HG03108 (cell line): ENCODE measurements around the gene ANKRD39.
A peak's percentile ranks its signal among the peaks of the same experiment; 100 is the strongest.

ENCODE experiments used
- ATAC-seq: cut with Tn5 transposase; IDR thresholded peaks from one replicate; pipeline ENCODE4 v1.9.1; 2021; ENCODE audit warnings: moderate library complexity; ENCODE audit not compliant: unreplicated experiment

Gene ANKRD39

DNA sequence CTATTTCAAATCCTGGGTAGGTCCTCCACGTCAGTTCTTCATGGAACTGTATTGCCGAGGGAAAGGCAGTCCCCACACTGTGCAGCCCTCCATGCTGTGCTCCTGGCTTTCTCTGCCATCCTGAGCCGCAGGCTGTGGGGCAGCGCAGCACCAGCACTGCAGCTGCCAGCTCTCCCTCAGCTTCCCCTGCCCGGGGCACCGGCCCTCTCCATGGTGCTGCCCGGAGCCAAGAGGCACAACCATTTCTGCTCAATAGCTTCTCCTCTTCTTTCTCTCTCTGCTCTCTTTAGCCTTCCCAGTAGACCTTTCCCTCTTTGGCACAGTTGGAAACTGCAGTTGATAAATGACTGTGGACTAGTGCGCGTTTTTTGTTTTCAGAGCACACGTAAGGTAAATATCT is 26.1 kb downstream of the ANKRD39 start:
- ATAC-seq, result no peak

DNA sequence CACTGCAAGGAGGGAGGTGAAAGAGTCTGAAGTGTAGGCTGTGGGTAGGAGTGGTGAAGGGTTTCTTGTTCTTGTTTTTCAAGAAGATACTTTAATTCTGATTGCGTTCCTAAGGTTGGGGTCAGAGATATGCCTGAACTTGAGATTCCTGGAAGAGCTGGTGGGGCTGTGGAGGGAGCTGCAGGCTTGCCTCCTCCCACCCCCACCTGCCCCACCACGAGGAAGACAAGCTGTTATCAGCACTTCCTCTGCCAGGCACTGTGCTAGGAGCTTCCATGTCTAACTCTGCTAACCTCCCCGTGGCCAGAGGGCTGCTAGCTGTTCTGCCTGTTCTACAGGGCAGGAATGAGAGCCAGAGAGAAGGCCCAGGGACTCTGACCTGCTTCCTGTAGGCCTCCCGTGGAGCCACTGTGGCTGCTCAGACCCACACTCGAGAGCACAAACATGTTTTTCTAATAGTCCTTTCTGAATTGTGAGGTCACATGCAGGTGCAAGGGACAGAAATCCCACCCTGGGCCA is 27.7 kb downstream of the ANKRD39 start:
- no peak for ATAC-seq

DNA sequence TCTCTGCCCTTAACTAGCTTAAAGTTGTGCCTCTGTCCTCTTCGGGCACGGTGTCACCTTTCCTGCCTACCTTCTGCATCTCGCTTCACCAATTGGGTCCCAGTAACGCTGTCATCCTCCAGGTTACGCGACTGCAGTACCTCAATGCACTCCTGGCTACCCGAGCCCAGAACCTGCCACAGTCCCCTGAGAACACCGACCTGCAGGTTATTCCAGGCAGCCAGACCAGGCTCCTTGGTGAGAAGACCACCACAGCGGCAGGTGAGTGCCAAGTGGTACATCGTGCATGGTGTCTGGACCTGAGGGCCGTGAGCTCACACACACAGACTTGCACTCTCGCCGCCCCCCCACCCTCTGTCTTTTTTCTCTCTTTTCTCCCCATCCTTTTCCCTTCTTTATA is 28.9 kb downstream of the ANKRD39 start:
- no peak for ATAC-seq

DNA sequence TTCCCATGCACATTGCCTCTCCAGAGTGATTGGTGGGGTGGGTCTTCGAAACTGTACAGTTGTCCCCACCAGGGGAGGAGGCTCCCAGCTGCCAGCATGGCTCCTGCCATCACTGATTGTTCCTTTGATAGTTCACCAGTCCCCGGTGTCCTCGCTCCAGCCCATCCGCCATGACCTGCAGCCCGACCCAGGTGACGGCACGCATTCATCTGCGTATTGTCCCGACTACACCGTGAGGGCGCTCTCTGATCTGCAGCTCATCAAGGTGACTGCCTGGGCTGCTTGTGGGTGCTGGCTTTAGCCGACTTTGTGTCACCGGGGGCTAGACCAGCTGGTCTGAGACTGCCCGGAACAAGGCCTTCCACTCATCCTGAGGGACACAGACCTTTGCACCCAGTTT is 29.4 kb downstream of the ANKRD39 start:
- ATAC-seq, result no peak

DNA sequence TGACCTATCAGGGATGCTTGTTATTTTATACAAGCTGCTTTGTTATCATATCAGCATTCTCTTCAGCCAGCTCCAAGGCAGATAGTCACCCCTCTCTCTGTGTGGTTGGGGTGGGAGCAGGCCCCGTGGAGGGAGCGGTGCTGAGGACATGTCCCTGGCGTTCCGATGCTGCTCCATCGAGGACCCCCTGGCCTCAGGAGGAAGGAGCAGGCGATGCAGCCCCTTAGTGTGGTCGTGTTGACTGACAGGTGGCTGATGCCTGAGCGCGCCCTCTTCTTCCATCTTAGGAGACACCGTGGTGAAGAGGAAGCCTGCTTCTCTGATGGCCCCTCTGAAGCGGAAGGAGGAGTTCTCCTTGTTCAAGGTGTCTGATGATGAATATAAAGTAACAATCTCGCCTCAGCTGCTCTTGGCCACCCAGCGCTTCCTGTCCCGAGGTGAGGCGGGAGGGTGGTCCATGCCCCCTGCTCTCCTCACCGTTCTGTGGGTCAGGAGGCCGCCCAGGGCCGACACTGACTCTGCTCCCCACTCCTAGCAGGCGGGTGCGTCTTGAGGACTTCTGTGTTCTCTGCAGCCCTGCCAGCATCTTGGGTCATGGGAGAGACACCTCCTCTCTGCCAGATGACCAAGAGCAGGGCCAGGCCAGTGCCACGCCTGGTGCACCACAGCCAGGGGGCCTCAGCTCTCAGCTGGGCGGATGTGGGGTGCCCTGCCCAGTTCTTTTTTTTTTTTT is 31.1 kb downstream of the ANKRD39 start:
- no peak for ATAC-seq

DNA sequence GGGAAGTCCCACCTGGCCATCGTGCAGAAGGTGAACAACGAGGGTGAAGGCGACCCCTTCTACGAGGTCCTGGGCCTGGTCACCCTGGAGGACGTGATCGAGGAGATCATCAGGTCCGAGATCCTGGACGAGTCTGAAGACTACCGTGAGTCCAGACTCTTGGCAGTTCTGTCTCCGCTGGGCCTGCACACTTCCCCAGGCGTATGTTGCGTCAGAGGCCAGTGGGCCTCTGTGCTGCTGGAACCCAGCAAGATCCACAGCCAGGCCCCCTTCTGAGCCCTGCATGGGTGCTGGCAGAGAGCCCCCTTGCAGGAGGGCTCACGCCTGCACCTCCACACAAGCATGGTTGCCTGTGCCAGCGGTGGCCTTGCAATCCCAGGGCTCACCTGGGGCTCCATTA is 32.8 kb downstream of the ANKRD39 start:
- no peak for ATAC-seq

DNA sequence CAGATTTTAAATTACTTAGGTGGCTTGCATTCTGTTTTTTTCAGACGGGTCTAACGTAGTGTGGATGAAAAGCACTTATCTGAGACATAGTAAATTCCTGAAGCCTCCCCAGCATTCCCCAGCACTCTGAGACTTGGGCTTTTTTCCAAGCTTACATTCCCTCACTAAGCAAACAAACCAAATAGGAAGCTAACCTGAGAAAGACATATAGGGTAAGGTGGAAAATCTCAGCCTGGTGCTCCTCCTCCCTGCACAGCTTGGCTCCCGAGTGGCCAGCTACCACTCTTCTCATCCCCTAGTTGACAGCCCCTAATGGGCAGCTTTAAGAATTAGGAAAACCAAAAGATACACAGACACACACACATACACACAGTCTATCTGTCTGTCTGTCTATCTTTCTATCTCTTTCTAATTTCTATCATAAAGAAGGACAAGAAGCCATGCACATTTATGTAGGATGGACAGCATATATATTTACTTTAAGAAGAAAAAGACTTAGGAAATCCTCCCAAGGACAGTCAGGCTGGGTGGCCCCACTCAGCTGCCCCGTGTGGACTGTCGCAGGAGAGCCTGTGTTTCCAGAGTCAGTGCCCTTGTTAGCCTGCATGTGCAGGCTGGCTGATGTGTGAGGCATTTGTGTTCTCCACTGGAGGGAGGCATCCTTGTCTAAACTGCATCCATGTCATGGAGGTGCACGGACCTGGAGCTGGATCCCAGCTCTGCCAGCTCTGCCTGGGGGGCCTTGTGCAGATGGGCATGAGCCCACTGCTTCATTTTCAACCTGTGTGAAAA is 33.5 kb downstream of the ANKRD39 start:
- no peak for ATAC-seq

DNA sequence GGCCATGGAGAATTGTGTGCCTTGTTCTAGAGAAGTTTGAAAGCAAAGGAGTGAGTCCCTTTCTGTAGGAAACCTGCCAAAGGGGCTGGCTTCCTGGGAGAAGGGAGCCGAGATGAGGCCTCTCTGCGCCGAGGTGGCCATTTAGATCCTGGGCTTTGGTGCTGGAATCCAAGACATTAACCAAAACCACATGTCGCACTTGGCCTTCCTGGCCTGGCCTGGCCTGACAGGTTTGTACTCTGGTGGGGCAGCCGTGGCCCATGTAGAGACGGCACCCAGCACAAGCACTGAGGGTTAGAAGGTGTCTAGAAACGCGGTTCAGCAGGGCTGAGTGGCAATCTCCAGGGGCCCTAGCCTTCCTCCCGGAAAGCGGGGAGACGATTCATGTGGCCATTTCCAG is 34.6 kb downstream of the ANKRD39 start:
- no peak for ATAC-seq

DNA sequence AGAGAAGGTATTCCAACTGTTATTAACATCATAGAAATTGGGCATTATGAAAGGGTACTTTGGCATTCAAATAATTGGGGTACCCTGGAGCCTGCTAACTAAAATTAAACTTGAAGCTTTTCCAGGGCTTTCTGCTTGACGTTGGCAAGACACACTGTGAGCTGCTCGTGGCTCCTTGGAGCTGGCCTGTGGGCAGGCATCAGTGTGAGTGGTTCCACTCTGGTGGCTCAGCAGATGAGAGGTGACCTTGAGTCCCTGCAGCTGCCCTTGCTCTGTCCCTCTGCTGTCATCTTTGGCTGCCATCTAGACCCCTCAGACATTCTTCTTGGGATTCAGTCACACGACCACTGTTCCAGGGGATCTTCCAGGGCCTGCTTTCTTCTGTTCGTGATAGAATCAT is 35.0 kb downstream of the ANKRD39 start:
- ATAC-seq, result no peak

DNA sequence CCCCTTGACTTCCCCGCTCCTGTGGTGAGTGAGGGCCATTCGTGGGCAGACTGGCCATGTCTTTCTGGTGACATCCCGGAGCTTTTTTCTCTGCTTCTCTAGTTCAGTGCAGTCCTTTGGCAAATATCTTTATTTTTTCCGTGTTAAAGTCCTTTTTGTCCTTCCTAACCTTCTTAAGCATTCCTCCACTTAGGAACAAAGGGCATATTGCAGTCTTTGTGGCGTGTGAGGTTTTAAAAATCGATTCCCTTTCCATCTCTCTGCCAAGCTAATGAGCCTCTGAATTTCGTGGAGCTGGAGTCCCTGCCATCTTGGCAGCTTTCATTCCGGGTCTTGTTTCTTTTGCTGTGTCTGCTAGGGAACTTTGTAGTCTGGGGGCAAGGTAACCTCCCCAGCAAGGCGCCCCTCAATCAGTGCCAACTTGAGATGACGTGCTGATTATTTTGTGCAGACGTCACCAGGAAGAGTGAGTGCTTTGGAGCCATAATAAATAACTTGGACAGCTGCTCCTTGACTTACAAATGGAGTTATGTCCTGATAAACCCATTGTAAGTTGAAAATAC is 36.6 kb downstream of the ANKRD39 start:
- ATAC-seq, result no peak

DNA sequence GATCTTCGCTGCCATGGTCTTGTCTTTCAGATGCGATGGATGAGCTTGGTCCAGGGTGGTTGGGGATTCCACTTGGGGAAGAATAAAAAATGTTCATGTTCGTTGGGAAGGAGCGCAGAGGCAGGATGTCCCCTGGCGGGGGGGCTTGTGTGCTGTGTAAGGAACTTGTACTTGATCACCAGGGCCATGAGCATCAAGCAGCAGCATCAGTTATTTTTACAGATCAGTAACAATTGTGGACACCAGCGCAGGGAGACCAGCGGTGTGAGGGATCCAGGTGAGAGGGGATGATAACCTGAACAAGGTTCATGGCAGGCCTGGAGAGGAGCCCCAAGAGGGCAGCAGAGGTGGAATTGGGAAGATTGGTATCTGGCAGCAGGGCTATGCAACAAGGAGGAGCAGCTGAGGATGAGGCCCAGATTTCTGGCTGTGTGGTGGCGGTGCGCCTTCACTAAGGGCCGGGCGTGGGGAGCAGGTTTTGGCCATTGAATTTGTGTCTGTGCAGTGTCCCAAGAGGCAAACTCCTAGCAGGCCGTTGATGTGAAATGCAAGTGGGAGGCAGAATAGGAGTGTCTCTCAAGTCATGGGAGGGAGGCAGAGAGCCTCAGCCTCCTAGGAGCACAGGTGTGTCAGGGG is 37.8 kb downstream of the ANKRD39 start:
- ATAC-seq, result no peak

DNA sequence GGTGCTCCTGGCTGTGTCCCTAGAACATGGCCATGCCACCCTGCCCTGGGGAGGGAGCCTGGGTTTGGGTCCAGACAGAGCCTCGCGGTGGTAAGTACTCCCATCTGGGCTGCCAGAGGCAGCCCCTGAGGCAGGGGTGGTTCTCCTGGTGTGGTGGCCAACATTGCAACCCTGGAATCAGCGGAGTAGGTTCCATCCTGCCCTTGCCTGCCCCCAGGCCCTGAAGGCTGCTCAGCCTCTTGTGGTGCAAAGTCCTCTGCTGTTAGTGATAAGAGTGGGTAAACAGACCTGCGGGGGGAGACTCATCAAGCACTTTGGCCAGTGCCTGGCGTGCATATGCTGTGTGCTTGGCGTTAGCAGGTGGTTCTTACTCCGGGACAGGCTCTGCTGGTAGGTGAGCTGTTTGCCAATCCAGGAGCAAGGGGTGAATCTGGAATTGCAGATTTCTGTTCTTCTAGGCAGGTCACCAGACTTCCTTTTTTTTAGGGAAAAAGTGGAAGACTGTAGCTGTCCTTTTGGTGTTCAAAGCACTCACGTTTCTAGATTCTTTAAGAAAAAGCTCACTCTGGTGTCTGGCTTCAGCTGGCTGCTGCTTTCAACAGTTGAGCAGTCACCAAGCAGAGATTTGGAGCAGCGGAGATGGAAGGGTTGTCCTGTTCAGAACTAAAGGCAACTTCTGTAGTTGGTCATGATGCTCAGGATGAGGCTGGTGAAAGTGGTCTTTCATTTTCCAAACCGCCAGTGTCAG is 38.5 kb downstream of the ANKRD39 start:
- ATAC-seq, result no peak

DNA sequence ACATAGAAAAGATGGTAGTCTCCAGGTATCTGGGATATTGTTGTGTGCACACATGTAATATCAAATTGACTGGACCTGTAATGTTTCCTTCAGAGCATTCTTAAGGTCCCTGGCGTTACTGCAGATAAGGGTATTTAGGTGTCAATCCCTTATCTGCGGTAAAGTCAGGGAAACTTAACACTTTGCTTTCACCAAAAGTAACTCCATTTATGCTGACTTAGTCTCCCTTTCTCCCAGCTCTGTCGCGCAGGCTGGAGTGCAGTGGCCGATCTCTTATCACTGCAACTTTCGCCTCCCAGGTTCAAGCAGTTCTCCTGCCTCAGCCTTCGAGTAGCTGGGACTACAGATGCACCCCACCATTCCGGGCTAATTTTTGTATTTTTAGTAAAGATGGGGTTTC is 39.9 kb downstream of the ANKRD39 start:
- ATAC-seq, result no peak

DNA sequence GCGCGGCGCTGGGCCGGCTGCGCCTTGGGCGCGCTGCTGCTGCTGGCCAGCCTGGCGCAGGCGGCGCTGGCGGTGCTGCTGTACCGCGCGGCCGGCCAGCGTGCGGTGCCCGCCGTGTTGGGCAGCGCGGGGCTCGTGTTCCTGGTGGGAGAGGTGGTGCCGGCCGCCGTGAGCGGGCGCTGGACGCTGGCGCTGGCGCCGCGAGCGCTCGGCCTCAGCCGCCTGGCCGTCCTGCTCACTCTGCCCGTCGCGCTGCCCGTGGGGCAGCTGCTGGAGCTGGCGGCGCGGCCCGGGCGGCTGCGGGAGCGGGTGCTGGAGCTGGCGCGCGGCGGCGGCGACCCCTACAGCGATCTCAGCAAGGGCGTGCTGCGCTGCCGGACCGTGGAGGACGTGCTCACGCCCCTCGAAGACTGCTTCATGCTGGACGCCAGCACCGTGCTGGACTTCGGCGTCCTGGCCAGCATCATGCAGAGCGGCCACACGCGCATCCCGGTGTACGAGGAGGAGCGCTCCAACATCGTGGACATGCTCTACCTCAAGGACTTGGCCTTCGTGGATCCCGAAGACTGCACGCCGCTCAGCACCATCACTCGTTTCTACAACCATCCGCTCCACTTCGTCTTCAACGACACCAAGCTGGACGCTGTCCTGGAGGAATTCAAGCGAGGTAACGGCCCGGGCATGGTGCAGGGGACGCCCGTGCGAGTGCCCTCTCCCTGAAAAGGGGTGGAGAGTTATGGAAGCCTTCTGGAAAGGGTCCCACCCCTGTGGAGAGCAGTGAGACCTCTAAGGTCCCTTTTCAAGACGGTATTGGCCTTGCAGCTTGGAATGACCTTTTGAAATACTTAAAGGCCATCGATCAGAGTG is 40.7 kb downstream of the ANKRD39 start:
- ATAC-seq, result no peak

DNA sequence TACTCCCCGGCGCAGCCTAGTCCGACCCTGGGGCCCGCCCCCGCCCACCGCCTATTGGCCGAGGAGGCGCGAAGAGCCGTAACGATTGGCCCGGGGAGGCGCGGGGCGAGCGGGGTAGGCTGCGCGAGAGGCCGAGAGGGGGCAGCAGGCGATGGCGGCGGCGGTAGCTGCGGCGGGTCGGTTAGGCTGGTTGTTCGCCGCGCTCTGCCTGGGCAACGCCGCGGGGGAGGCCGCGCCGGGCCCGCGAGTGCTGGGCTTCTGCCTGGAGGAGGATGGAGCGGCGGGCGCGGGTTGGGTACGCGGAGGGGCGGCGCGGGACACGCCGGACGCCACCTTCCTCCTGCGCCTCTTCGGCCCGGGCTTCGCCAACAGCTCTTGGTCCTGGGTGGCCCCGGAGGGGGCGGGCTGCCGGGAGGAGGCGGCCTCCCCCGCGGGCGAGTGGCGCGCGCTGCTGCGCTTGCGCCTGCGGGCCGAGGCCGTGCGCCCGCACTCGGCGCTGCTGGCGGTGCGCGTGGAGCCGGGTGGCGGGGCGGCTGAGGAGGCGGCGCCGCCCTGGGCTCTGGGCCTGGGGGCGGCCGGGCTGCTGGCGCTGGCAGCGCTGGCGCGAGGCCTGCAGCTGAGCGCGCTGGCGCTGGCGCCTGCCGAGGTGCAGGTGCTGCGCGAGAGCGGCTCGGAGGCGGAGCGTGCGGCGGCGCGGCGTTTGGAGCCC is 41.5 kb downstream of the ANKRD39 start, which contains the start of gene CNNM3:
CNNM3 (plus strand) TSS at position 142 of the 709 bp plus-strand sequence; CDS start at position 152, 10 bp downstream.
- peak; percentile 82 for ATAC-seq

DNA sequence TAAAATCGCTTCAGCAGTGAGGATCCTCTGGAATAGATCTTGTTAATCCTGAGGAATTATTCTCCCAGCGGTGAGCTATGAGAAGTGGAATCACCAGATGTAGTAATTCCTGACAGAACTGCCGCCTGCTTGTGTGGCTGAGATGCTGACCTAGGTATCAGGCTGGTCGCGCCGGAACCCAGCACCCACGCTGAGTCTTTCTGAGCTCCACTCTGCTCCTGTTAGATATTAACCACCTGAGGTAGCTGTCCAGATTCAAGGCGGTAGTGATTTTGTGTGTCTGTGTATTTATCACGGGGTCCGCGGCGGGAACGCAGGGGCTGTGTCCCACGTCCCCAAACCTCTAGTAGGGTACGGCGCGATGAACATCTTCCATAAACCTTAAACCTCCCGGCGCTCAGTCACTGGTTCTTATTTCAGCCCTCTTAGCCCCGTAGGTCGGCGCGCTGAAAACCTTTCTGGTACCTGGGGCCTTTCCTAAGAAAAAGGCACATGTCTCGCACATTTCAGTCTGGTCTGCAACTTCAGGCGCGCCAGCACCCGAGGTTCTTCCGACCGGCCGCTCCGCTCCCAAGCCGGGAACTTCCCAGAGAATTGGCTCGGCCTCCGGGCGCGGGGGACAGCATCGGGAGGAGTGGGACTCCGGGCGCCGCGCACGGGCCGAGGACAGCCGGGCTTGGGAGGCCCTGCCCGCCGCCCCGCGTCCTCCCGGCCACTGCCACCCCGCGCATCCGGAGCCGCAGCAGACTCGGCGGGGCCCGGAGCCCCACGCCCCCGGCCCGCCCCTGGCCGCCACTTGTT is 42.3 kb downstream of the ANKRD39 start:
- ATAC-seq, result no peak

DNA sequence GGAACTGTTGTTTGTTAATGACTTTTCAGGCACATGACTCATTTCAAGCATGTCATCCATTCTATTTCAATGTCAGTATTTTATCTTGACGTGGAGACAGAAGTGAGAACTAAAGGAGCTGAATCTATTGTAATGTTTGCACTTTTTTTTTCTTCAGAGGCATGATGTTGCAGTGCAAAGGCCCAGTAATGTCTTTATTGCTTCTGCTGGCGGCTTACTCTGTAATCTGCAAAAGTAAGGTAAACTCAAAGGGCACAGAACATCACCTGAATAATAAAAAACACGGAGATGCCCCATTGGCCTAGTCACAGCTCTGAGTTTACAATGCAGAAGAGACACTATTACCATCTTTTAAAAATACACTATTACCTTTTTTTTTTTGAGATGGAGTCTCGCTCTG is 44.2 kb downstream of the ANKRD39 start:
- ATAC-seq, result no peak

DNA sequence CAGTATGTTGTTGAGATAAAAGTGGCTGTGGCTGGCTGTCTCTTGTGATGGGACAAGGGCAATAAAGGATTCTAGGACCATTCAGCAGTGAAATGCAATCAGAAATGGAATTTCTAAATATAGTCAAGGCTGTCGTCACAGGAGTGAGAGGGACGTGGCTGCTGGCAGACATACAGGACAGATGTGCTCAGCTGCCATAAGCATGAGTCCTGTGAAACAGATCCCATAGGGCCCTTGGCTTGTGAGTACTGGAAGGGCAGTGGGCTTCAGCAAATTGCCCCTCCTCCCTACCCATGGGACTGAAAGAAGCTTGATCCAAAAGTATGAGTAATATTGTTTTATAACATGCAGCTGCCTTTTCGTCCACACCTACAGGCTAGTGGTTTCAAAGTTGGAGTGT is 45.9 kb downstream of the ANKRD39 start:
- no peak for ATAC-seq
